ENCODE data around the gene ADARB1.
"Not testable (repeated sequence)": the region's sequence is repeated elsewhere in the genome, so short reads cannot be mapped to it uniquely, and the experiment has no call there.

The ADARB1 gene

GRCh38 chr21:45114475-45114874 is 40.1 kb downstream of the ADARB1 start:
- no peak for DNase-seq (ENCODE audit: low spot score)

DNA sequence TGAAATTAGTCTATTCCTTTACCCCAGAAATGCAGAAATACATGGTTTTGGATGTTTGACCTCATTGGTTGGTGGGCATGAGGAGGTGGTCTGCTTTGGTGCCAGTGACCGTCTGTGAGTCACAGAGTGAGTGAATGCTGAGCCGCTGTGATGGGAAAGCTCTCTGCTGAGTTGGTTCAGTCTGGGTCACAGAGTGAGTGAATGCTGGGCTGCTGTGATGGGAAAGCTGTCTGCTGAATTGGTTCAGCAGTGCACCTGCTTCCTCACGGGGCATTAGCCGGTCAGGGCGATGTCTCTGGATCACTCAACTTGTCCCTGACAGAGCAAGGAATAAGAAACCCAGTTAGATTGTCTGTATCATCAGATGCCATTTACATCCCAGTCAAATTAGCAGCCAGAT is 40.8 kb downstream of the ADARB1 start:
- DNase-seq (ENCODE audit: low spot score) = no peak

- no peak for DNase-seq (ENCODE audit: low spot score)
Measured at GRCh38 chr21:45116066-45116465, 41.7 kb downstream of the ADARB1 start.

- no peak for DNase-seq (ENCODE audit: low spot score)
Measured at GRCh38 chr21:45117314-45117713, 42.9 kb downstream of the ADARB1 start.

- no peak for DNase-seq (ENCODE audit: low spot score)
Measured at GRCh38 chr21:45118099-45118498, 43.7 kb downstream of the ADARB1 start.

- no peak for DNase-seq (ENCODE audit: low spot score)
Measured at GRCh38 chr21:45119812-45120211, 45.4 kb downstream of the ADARB1 start.

GRCh38 chr21:45120975-45121374 is 46.6 kb downstream of the ADARB1 start:
- no peak for DNase-seq (ENCODE audit: low spot score)

GRCh38 chr21:45122030-45122429 is 47.6 kb downstream of the ADARB1 start:
- DNase-seq (ENCODE audit: low spot score) = no peak

- no peak for DNase-seq (ENCODE audit: low spot score)
Measured at GRCh38 chr21:45122432-45123132, 48.2 kb downstream of the ADARB1 start.

GRCh38 chr21:45123440-45123839 is 49.1 kb downstream of the ADARB1 start:
- DNase-seq (ENCODE audit: low spot score) = no peak

DNA sequence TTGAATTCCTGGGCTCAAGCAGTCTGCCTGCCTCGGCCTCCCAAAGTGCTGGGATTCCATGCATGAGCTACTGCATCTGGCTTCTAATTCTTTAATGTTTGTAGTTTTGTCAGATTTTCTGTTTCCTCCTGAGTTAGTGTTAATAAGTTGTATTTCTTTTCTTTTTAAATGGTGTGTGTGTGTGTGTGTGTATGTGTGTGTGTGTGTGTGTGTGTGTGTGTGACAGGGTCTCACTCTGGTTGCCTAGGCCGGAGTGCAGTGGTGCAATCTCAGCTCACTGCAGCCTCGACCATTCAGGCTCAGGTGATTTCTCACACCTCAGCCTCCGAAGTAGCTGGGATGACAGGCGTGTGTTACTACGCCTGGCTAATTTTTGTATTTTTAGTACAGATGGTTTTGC is 50.2 kb downstream of the ADARB1 start:
- no peak for DNase-seq (ENCODE audit: low spot score)

GRCh38 chr21:45125357-45125756 is 51.0 kb downstream of the ADARB1 start:
- no peak for DNase-seq (ENCODE audit: low spot score)

- DNase-seq (ENCODE audit: low spot score) = no peak
Measured at GRCh38 chr21:45126204-45126626, 51.8 kb downstream of the ADARB1 start.

- DNase-seq (ENCODE audit: low spot score) = no peak
Measured at GRCh38 chr21:45126983-45127382, 52.6 kb downstream of the ADARB1 start.

GRCh38 chr21:45127937-45128336 is 53.6 kb downstream of the ADARB1 start:
- no peak for DNase-seq (ENCODE audit: low spot score)

DNA sequence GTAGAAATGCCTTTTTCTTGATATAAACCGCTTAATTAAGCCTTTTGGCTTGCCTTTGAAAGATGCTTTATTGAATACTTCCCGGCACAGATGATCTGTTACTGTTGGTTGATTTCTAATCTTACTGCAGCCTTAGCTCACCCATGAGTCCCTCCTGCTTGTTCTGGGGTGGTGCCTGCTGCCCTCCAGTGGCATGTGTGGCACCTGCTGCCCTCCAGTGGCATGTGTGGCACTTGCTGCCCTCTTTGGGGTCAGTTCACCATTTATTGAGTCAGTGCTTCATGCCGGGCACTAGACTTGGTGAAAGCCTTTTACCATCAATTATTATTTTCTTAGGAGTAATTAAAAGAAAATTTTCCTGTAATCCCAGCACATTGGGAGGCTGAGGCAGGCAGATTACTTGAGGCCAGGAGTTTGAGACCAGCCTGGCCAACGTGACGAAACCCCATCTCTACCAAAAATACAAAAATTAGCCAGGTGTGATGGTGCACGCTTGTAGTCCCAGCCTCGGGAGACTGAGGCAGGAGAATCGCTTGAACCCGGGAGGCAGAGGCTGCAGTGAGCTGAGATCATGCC is 54.3 kb downstream of the ADARB1 start:
- no peak for DNase-seq (ENCODE audit: low spot score)

DNA sequence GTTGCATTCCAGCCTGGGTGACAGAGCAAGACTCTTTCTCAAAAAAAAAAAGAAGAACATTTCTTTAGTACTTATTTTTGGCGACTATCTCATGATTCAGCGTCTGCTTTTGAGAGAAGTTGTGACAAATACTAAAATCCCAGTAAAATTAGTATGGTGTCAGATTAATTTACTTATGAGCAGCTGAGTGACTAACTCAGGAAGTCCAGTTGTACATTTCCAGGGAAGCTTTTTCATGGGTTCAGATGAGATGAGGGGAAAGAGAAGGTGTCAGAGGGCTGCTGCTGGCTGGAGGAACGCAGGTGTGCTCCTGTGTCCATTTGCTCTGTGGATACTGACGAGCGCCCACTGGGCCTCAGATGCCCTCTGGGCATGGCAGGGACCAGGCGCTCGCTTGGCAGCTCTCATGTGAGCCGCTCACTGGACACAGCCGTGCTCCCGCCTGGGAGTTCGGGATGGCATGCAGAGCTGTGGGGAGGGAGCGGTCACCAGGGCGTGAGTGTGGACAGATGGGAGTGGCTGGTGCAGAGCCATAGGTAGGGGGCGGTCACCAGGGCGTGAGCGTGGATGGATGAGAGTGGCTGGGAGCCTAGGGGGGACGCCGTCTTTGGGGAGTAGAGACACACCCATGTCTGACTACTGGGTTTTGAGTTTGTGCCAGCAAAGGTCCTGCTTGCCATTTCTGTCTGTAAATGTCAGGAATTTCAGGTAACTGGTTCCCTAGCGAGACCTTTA is 55.0 kb downstream of the ADARB1 start:
- DNase-seq (ENCODE audit: low spot score) = no peak

- no peak for DNase-seq (ENCODE audit: low spot score)
Measured at GRCh38 chr21:45130324-45130774, 56.0 kb downstream of the ADARB1 start.

- DNase-seq (ENCODE audit: low spot score) = no peak
Measured at GRCh38 chr21:45131537-45131999, 57.2 kb downstream of the ADARB1 start.

DNA sequence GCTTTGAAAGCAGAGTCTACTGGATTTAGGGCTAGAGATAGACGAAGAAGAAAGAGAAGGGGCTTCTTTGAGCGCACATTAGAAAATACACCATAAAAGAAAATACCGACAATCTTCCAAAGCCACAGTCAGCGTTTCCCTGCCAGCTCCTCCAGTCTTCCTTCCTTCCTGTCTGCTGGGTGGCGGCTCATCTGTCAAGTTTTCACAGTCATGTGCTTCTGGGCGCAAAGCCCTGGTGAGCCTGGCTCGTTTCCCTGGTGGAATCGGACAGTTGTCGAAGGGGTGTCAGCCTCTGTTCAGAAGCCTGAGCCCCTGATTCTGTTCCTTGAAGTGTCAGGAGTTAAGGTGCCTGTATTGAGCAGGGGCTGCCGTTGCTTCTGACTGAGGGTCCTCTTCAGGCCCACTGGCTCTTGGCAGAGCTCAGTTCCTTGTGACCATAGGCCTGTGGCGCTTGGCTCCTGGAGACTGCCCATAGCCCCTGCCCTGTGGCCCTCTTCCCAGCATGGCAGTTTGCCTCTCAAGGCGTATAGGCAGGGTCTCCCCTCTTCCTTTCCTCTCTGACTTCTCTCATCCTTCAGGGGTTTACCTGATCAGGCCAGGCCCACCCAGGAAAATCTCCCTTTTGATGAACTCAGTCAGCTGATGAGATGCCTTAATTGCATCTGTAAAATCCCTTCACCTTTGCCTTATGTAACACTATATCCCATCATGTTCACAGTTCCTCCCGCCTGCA is 58.6 kb downstream of the ADARB1 start:
- DNase-seq (ENCODE audit: low spot score) = no peak

DNA sequence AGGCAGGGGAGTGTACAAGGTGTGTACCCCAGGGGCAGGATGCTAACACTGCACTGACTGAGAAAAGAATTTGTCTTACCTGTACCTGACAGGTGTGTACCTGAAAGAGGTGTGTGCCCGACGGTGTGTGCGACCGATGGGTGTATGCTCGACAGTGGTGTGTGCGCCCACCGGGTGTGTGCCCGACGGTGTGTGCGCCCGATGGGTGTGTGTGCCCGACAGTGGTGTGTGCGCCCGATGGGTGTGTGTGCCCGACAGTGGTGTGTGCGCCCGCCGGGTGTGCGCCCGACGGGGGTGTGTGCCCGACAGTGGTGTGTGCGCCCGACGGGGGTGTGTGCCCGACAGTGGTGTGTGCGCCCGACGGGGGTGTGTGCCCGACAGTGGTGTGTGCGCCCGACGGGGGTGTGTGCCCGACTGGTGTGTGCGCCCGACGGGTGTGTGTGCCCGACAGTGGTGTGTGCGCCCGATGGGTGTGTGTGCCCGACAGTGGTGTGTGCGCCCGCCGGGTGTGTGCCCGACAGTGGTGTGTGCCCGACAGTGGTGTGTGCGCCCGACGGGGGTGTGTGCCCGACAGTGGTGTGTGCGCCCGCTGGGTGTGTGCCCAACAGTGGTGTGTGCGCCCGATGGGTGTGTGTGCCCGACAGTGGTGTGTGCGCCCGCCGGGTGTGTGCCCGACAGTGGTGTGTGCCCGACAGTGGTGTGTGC is 59.3 kb downstream of the ADARB1 start:
- not testable (repeated sequence) for DNase-seq (ENCODE audit: low spot score)
